Stimulated activated CD4-positive, alpha-beta T cell treated with anti-CD3 and anti-CD28 coated beads, Interleukin-4, amount 100 ng/mL, for 1 hour (primary cell): ENCODE measurements around the gene GRK5.
"Not testable (repeated sequence)": the region's sequence is repeated elsewhere in the genome, so short reads cannot be mapped to it uniquely, and the experiment has no call there.

Source experiments
- DNase-seq: peaks from one replicate; pipeline ENCODE4 v3.0.0-alpha.2; 2020

Gene GRK5

GRCh38 chr10:119447823-119448546 lies 240.6 kb downstream of the GRK5 start:
- DNase-seq = no peak

GRCh38 chr10:119448628-119449584 lies 241.5 kb downstream of the GRK5 start:
- no peak for DNase-seq

GRCh38 chr10:119449760-119450461 lies 242.5 kb downstream of the GRK5 start:
- no peak for DNase-seq

GRCh38 chr10:119450606-119451299 lies 243.4 kb downstream of the GRK5 start:
- no peak for DNase-seq

- DNase-seq = no peak
These were observed 244.0 kb downstream of the GRK5 start for GRCh38 chr10:119451300-119451896.

- no peak for DNase-seq
These were observed 245.0 kb downstream of the GRK5 start for GRCh38 chr10:119452396-119452795.

GRCh38 chr10:119453313-119453712 lies 245.9 kb downstream of the GRK5 start:
- no peak for DNase-seq

GRCh38 chr10:119454316-119454715 lies 246.9 kb downstream of the GRK5 start:
- DNase-seq = no peak

- DNase-seq = no peak
These were observed 247.6 kb downstream of the GRK5 start for GRCh38 chr10:119454990-119455389.

GRCh38 chr10:119455609-119456434 lies 248.5 kb downstream of the GRK5 start:
- no peak for DNase-seq

GRCh38 chr10:119456435-119456810 lies 249.1 kb downstream of the GRK5 start:
- no peak for DNase-seq

GRCh38 chr10:119457966-119458766 lies 250.8 kb downstream of the GRK5 start:
- no peak for DNase-seq

GRCh38 chr10:119459681-119460340 lies 252.4 kb downstream of the GRK5 start:
- DNase-seq = no peak

GRCh38 chr10:119460369-119461195 lies 253.2 kb downstream of the GRK5 start:
- no peak for DNase-seq

GRCh38 chr10:119461380-119461779 lies 254.0 kb downstream of the GRK5 start:
- no peak for DNase-seq

- no peak for DNase-seq
These were observed 254.6 kb downstream of the GRK5 start for GRCh38 chr10:119461923-119462322.

GRCh38 chr10:119462773-119463172 lies 255.4 kb downstream of the GRK5 start:
- no peak for DNase-seq

- not testable (repeated sequence) for DNase-seq
These were observed 255.8 kb downstream of the GRK5 start for GRCh38 chr10:119463195-119463594.

- no peak for DNase-seq
These were observed 257.7 kb downstream of the GRK5 start for GRCh38 chr10:119465085-119465484.
